ENCODE data around the gene CASP9.
A peak's percentile ranks its signal among the peaks of the same experiment; 100 is the strongest.
"Not testable (repeated sequence)": the region's sequence is repeated elsewhere in the genome, so short reads cannot be mapped to it uniquely, and the experiment has no call there.

The CASP9 gene

GRCh38 chr1:15523104-15524020 is 653 bp downstream of the CASP9 start:
- Histone ChIP-seq H2BK12ac (ENCODE audit: low read length in 2 of 2) (peak overlapping the region in 1 of 2 experiments; percentile 8), H2BK15ac (ENCODE audit: low read depth, poor library complexity, severe bottlenecking) (peak overlapping the region; percentile 33), H4K8ac (ENCODE audit: low read length) (peak overlapping the region; percentile 36), H2BK120ac (ENCODE audit: low read depth, low read length) (no peak overlapping the region), H3K9me3 (ENCODE audit: control insufficient read depth, low read length) (no peaks in the 10 kb centered on the region), H3K9ac (ENCODE audit: low read length) (peak overlapping the region; percentile 91), H3K79me1 (replicated peaks; ENCODE audit: low read length, poor library complexity, severe bottlenecking) (peaks cover 13% of the 10 kb centered on the region), H3K27ac (ENCODE audit: low read length, poor library complexity, severe bottlenecking) (peak overlapping the region; percentile 67), H3K4me3 (ENCODE audit: insufficient read depth in 1 of 2, low read depth in 1 of 2, low read length in 2 of 2) (peak overlapping the region; percentile 72 to 82), H3K4me2 (ENCODE audit: low read length, poor library complexity, severe bottlenecking) (peak overlapping the region; percentile 67), H3K4ac (ENCODE audit: low read depth in 1 of 2, low read length in 2 of 2) (no peak overlapping the region), H3K14ac (ENCODE audit: low read length in 2 of 2) (peak overlapping the region in 1 of 2 experiments; percentile 56), H3K27me3 (ENCODE audit: control insufficient read depth in 1 of 2, insufficient read depth in 1 of 2, low read length in 2 of 2) (no peaks in the 10 kb centered on the region), H3K23ac (ENCODE audit: low read length in 2 of 2) (no peak overlapping the region), H3K18ac (ENCODE audit: low read depth in 1 of 2, low read length in 2 of 2) (no peak overlapping the region), H2AK5ac (ENCODE audit: low read length, severe bottlenecking) (no peak overlapping the region), H3K4me1 (ENCODE audit: control insufficient read depth, insufficient read depth, low read depth, low read length) (peaks cover 6% of the 10 kb centered on the region), H2AFZ (ENCODE audit: low read depth, low read length) (peak overlapping the region; percentile 62), H3K36me3 (ENCODE audit: control insufficient read depth in 1 of 2, insufficient read depth in 2 of 2, low read depth in 1 of 2, low read length in 2 of 2) (no peaks in the 10 kb centered on the region), H2BK5ac (ENCODE audit: low read depth, low read length, poor library complexity, severe bottlenecking) (no peak overlapping the region), H4K91ac (ENCODE audit: low read length) (no peak overlapping the region)
- 46% methylated on average over 18 of the region's 18 CpGs for WGBS
- no peak for DNase-seq

GRCh38 chr1:15522551-15522950 is 1.5 kb downstream of the CASP9 start:
- H2BK12ac ChIP-seq (ENCODE audit: low read length in 2 of 2) = no peak overlapping the region
- H3K9me3 ChIP-seq (ENCODE audit: control insufficient read depth, low read length) = no peaks in the 10 kb centered on the region
- no peak overlapping the region for H4K91ac ChIP-seq (ENCODE audit: low read length)
- no peak overlapping the region for H2BK15ac ChIP-seq (ENCODE audit: low read depth, poor library complexity, severe bottlenecking)
- no peak overlapping the region for H3K18ac ChIP-seq (ENCODE audit: low read depth in 1 of 2, low read length in 2 of 2)
- no peak overlapping the region for H3K4me2 ChIP-seq (ENCODE audit: low read length, poor library complexity, severe bottlenecking)
- no peak overlapping the region for H2BK5ac ChIP-seq (ENCODE audit: low read depth, low read length, poor library complexity, severe bottlenecking)
- no peak overlapping the region for H4K8ac ChIP-seq (ENCODE audit: low read length)
- H3K14ac ChIP-seq (ENCODE audit: low read length in 2 of 2) = peak overlapping the region in 1 of 2 experiments; percentile 1
- no peak overlapping the region for H2BK120ac ChIP-seq (ENCODE audit: low read depth, low read length)
- no peak overlapping the region for H3K27ac ChIP-seq (ENCODE audit: low read length, poor library complexity, severe bottlenecking)
- H3K4me1 ChIP-seq (ENCODE audit: control insufficient read depth, insufficient read depth, low read depth, low read length) = peaks cover 6% of the 10 kb centered on the region
- no peak overlapping the region for H3K9ac ChIP-seq (ENCODE audit: low read length)
- H3K4me3 ChIP-seq (ENCODE audit: insufficient read depth in 1 of 2, low read depth in 1 of 2, low read length in 2 of 2) = peak overlapping the region in 1 of 2 experiments; percentile 82
- peaks cover 17% of the 10 kb centered on the region for H3K79me1 ChIP-seq (replicated peaks; ENCODE audit: low read length, poor library complexity, severe bottlenecking)
- DNase-seq = no peak
- H3K27me3 ChIP-seq (ENCODE audit: control insufficient read depth in 1 of 2, insufficient read depth in 1 of 2, low read length in 2 of 2) = no peaks in the 10 kb centered on the region
- peaks cover 0 to 5% of the 10 kb centered on the region in 2 experiments for H3K36me3 ChIP-seq (ENCODE audit: control insufficient read depth in 1 of 2, insufficient read depth in 2 of 2, low read depth in 1 of 2, low read length in 2 of 2)
- no peak overlapping the region for H2AFZ ChIP-seq (ENCODE audit: low read depth, low read length)
- no peak overlapping the region for H3K4ac ChIP-seq (ENCODE audit: low read depth in 1 of 2, low read length in 2 of 2)
- WGBS = 96% methylated on average over 3 of the region's 4 CpGs
- H3K23ac ChIP-seq (ENCODE audit: low read length in 2 of 2) = no peak overlapping the region
- H2AK5ac ChIP-seq (ENCODE audit: low read length, severe bottlenecking) = peak overlapping the region; percentile 49

- not testable (repeated sequence) for H3K4me2 ChIP-seq (ENCODE audit: low read length, poor library complexity, severe bottlenecking); DNase-seq; H4K91ac ChIP-seq (ENCODE audit: low read length); H3K27me3 ChIP-seq (ENCODE audit: control insufficient read depth in 1 of 2, insufficient read depth in 1 of 2, low read length in 2 of 2); H2BK5ac ChIP-seq (ENCODE audit: low read depth, low read length, poor library complexity, severe bottlenecking); H3K23ac ChIP-seq (ENCODE audit: low read length in 2 of 2); H2BK12ac ChIP-seq (ENCODE audit: low read length in 2 of 2); H4K8ac ChIP-seq (ENCODE audit: low read length); H3K9ac ChIP-seq (ENCODE audit: low read length); H3K4me1 ChIP-seq (ENCODE audit: control insufficient read depth, insufficient read depth, low read depth, low read length); H3K4ac ChIP-seq (ENCODE audit: low read depth in 1 of 2, low read length in 2 of 2); H3K27ac ChIP-seq (ENCODE audit: low read length, poor library complexity, severe bottlenecking); H3K14ac ChIP-seq (ENCODE audit: low read length in 2 of 2); H2BK120ac ChIP-seq (ENCODE audit: low read depth, low read length); H2BK15ac ChIP-seq (ENCODE audit: low read depth, poor library complexity, severe bottlenecking); H3K9me3 ChIP-seq (ENCODE audit: control insufficient read depth, low read length); H2AFZ ChIP-seq (ENCODE audit: low read depth, low read length); H3K4me3 ChIP-seq (ENCODE audit: insufficient read depth in 1 of 2, low read depth in 1 of 2, low read length in 2 of 2); H3K18ac ChIP-seq (ENCODE audit: low read depth in 1 of 2, low read length in 2 of 2); H2AK5ac ChIP-seq (ENCODE audit: low read length, severe bottlenecking)
- Histone ChIP-seq H3K79me1 (replicated peaks; ENCODE audit: low read length, poor library complexity, severe bottlenecking) (peaks cover 18% of the 10 kb centered on the region), H3K36me3 (ENCODE audit: control insufficient read depth in 1 of 2, insufficient read depth in 2 of 2, low read depth in 1 of 2, low read length in 2 of 2) (peaks cover 0 to 16% of the 10 kb centered on the region in 2 experiments)
- 95% methylated on average over 15 of the region's 17 CpGs for WGBS
Observed at GRCh38 chr1:15521206-15521906, 2.7 kb downstream of the CASP9 start.

GRCh38 chr1:15519625-15520024 is 4.4 kb downstream of the CASP9 start:
- Histone ChIP-seq H2BK12ac (ENCODE audit: low read length in 2 of 2) (no peak overlapping the region), H3K9ac (ENCODE audit: low read length) (no peak overlapping the region), H3K18ac (ENCODE audit: low read depth in 1 of 2, low read length in 2 of 2) (no peak overlapping the region), H3K4me3 (ENCODE audit: insufficient read depth in 1 of 2, low read depth in 1 of 2, low read length in 2 of 2) (no peak overlapping the region), H2BK5ac (ENCODE audit: low read depth, low read length, poor library complexity, severe bottlenecking) (no peak overlapping the region), H4K8ac (ENCODE audit: low read length) (no peak overlapping the region), H3K4me2 (ENCODE audit: low read length, poor library complexity, severe bottlenecking) (no peak overlapping the region), H2BK15ac (ENCODE audit: low read depth, poor library complexity, severe bottlenecking) (no peak overlapping the region), H3K27me3 (ENCODE audit: control insufficient read depth in 1 of 2, insufficient read depth in 1 of 2, low read length in 2 of 2) (no peaks in the 10 kb centered on the region), H3K27ac (ENCODE audit: low read length, poor library complexity, severe bottlenecking) (no peak overlapping the region), H2AFZ (ENCODE audit: low read depth, low read length) (no peak overlapping the region), H3K36me3 (ENCODE audit: control insufficient read depth in 1 of 2, insufficient read depth in 2 of 2, low read depth in 1 of 2, low read length in 2 of 2) (peaks cover 0 to 16% of the 10 kb centered on the region in 2 experiments), H4K91ac (ENCODE audit: low read length) (no peak overlapping the region), H3K4me1 (ENCODE audit: control insufficient read depth, insufficient read depth, low read depth, low read length) (peaks cover 6% of the 10 kb centered on the region), H3K4ac (ENCODE audit: low read depth in 1 of 2, low read length in 2 of 2) (no peak overlapping the region), H2BK120ac (ENCODE audit: low read depth, low read length) (no peak overlapping the region), H3K14ac (ENCODE audit: low read length in 2 of 2) (no peak overlapping the region), H3K9me3 (ENCODE audit: control insufficient read depth, low read length) (no peaks in the 10 kb centered on the region), H2AK5ac (ENCODE audit: low read length, severe bottlenecking) (no peak overlapping the region), H3K23ac (ENCODE audit: low read length in 2 of 2) (no peak overlapping the region), H3K79me1 (replicated peaks; ENCODE audit: low read length, poor library complexity, severe bottlenecking) (peaks cover 18% of the 10 kb centered on the region)
- DNase-seq = no peak
- 98% methylated on average over 2 of the region's 3 CpGs for WGBS
